ENCODE data around the gene DPEP3. TPM values are rescaled to one million over a fixed set of nuclear protein-coding genes. Genes with fewer than 3 reads are reported as not detected.

Gene DPEP3
- total and polyA plus RNA-seq, 10 donors, result 0.26 to 2.2 (median 0.93) TPM

GRCh38 chr16:68005211-68005610, 24.9 kb upstream of the DPEP3 start:
- 84 to 91% (median 87%) methylated on average over 9 of the region's 9 CpGs for WGBS, 5 donors
- no peaks in the 10 kb centered on the region for H3K27me3 ChIP-seq (replicated peaks in 1 of 7)
- TF ChIP-seq CTCF (IDR thresholded peaks at IDR 0.05 in 8 of 11, conservative IDR thresholded peaks at IDR 0.05 in 3 of 11), result no peak
- H3K4me3 ChIP-seq, result peak overlapping the region in 1 of 8 donors; percentile 57
- H3K36me3 ChIP-seq, result no peaks in the 10 kb centered on the region
- peaks cover 10 to 72% (median 39%) of the 10 kb centered on the region in 6 donors for H3K4me1 ChIP-seq
- intact Hi-C loops (cut with DNase I; ENCODE audit: low total_unique reads), result no loop called here
- H3K9me3 ChIP-seq, result no peaks in the 10 kb centered on the region
- H3K27ac ChIP-seq, result peak overlapping the region; percentile 86 to 96 (median 92)
- DNase-seq, result no peak

- Histone ChIP-seq H3K36me3 (no peaks in the 10 kb centered on the region), H3K4me1 (peaks cover 11 to 87% (median 56%) of the 10 kb centered on the region in 6 donors)
- intact Hi-C loops (cut with DNase I; ENCODE audit: low total_unique reads), result no loop called here
These were observed 22.7 kb upstream of the DPEP3 start for GRCh38 chr16:68003031-68003430.

GRCh38 chr16:68000450-68000849, 20.2 kb upstream of the DPEP3 start:
- peak overlapping the region in 3 of 8 donors; percentile 20 to 71 (median 41) for H3K4me3 ChIP-seq
- 35 to 58% (median 45%) methylated on average over 3 of the region's 3 CpGs for WGBS, 5 donors
- intact Hi-C loops (cut with DNase I; ENCODE audit: low total_unique reads), result no loop called here
- TF ChIP-seq POLR2AphosphoS5 (IDR thresholded peaks at IDR 0.05) (no peak), POLR2A (IDR thresholded peaks at IDR 0.05) (no peak), CTCF (IDR thresholded peaks at IDR 0.05 in 8 of 11, conservative IDR thresholded peaks at IDR 0.05 in 3 of 11) (no peak)
- H3K36me3 ChIP-seq, result no peaks in the 10 kb centered on the region
- no peaks in the 10 kb centered on the region for H3K27me3 ChIP-seq (replicated peaks in 1 of 7)
- peak overlapping the region; percentile 73 to 94 (median 90) for H3K27ac ChIP-seq
- no peaks in the 10 kb centered on the region for H3K9me3 ChIP-seq
- no peak for DNase-seq
- H3K4me1 ChIP-seq, result peaks cover 8 to 88% (median 61%) of the 10 kb centered on the region in 6 donors

More at GRCh38 chr16:68003031-68003430, 22.7 kb upstream of the DPEP3 start:
- no peak for DNase-seq
- Histone ChIP-seq H3K4me3 (no peak overlapping the region), H3K9me3 (no peaks in the 10 kb centered on the region), H3K27ac (no peak overlapping the region), H3K27me3 (replicated peaks in 1 of 7) (no peaks in the 10 kb centered on the region)
- 87 to 96% (median 89%) methylated on average over 4 of the region's 4 CpGs for WGBS, 5 donors
- no peak for TF ChIP-seq POLR2AphosphoS5 (IDR thresholded peaks at IDR 0.05)
- no peak for TF ChIP-seq POLR2A (IDR thresholded peaks at IDR 0.05)
- no peak for TF ChIP-seq CTCF (IDR thresholded peaks at IDR 0.05 in 8 of 11, conservative IDR thresholded peaks at IDR 0.05 in 3 of 11)

GRCh38 chr16:67999985-68000384, 19.7 kb upstream of the DPEP3 start:
- no peak for DNase-seq
- peak overlapping the region; percentile 73 to 94 (median 90) for H3K27ac ChIP-seq
- 16 to 44% (median 29%) methylated on average over 2 of the region's 2 CpGs for WGBS, 5 donors
- peak overlapping the region in 3 of 8 donors; percentile 41 to 71 (median 47) for H3K4me3 ChIP-seq
- H3K36me3 ChIP-seq, result no peaks in the 10 kb centered on the region
- no peaks in the 10 kb centered on the region for H3K9me3 ChIP-seq
- peaks cover 7 to 88% (median 61%) of the 10 kb centered on the region in 6 donors for H3K4me1 ChIP-seq
- intact Hi-C loops (cut with DNase I; ENCODE audit: low total_unique reads), result no loop called here
- no peaks in the 10 kb centered on the region for H3K27me3 ChIP-seq (replicated peaks in 1 of 7)
- TF ChIP-seq POLR2AphosphoS5 (IDR thresholded peaks at IDR 0.05) (no peak), POLR2A (IDR thresholded peaks at IDR 0.05) (no peak), CTCF (IDR thresholded peaks at IDR 0.05 in 8 of 11, conservative IDR thresholded peaks at IDR 0.05 in 3 of 11) (no peak)
